ENCODE results near the gene MAN1B1.

DNA sequence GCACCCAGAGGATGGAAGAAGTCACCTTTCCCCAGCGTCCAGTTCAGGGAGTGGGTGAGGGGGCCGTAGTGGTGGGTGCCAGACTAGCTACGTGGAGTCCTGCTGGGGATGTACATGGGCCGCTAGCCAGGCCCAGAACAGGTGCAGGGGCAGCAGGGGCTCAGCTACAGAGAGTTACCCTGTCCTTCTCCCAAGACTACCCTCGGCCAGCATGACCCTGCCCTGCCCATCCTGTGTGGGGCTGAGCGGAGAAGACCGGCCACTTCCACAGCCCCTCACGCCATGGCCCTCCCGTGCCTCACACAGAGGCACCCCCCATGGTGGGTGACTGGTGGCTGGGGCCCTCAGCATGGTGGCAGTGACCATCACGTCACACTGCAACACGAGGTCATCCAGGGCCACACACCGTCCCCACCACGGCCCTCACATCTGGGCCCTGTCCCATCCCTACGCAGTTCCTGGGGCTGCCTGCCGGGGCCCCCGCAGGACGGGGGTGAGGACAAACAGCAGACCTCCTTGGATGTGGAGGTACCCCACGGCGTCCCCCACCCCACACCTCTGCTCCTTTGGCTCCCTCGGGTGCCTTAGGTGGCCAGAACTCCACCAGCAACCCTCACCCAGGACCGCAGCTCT, 28.7 kb downstream of the MAN1B1 start:
- no peak for TF ChIP-seq POLR2A (IDR thresholded peaks at IDR 0.05; ENCODE audit: low read depth, low read length)
- TF ChIP-seq POLR2AphosphoS5 (IDR thresholded peaks at IDR 0.05; ENCODE audit: low read depth, low read length): no peak
- no peak for TF ChIP-seq PAX5 (IDR thresholded peaks at IDR 0.05; ENCODE audit: insufficient read depth, low read length, severe bottlenecking)
- no peak for TF ChIP-seq TAF1 (IDR thresholded peaks at IDR 0.05; ENCODE audit: low read depth, low read length)
- TF ChIP-seq SPI1 (IDR thresholded peaks at IDR 0.05; ENCODE audit: low read depth, low read length): no peak
- no peak for TF ChIP-seq POU2F2 (IDR thresholded peaks at IDR 0.05; ENCODE audit: low read depth, low read length)

Measured in GM12891 (cell line).